OCI-LY3 (cell line): Measurements from ENCODE around the gene AP3B2.

Source experiments
- CTCF ChIP-seq: fragments of 200-600, 300-600 bp; sonication (generic); IDR thresholded peaks from 2 replicates; pipeline ENCODE4 v1.5.1; 2014; ENCODE audit warnings: antibody characterized with exemption, low read length, low read depth
- EZH2phosphoT487 ChIP-seq: fragments of 200-600 bp; shearing (Covaris generic); IDR thresholded peaks from 2 replicates; pipeline ENCODE4 v1.6.1; 2018; ENCODE audit warnings: antibody characterized with exemption, mixed run types, low read depth

- TF ChIP-seq CTCF (no peak), EZH2phosphoT487 (no peak)
These were observed 38.6 kb upstream of the AP3B2 start for GRCh38 chr15:82748315-82748714.
